Measurements from ENCODE around the gene HAT1.
"Not testable (repeated sequence)": the region's sequence is repeated elsewhere in the genome, so short reads cannot be mapped to it uniquely, and the experiment has no call there.

HAT1 gene

DNA sequence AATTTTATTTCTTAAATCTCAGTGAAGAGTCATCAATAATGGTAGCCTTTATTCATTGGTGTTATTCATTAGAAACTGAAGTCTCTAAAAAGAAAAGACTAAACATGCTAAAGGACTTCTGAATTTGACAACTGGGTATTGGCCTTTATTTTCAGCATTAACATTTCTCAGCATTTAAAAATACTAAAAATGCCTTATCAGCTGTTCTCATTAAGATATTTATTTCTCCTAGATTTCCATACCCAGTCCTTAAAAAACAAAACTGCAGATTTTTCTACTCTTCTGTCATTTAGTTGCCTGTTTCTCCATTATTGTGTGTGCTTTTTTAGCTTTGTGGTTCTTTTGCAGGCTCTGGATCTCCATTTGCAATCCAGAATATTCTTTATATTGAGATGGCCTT lies 46.2 kb downstream of the HAT1 start:
- Histone ChIP-seq H3K9me3 (ENCODE audit: control insufficient read depth, insufficient read depth, low read length) (no peaks in the 10 kb centered on the region), H3K4me1 (ENCODE audit: insufficient read depth, low read length) (no peaks in the 10 kb centered on the region), H3K36me3 (ENCODE audit: insufficient read depth, low read length) (peaks cover 7% of the 10 kb centered on the region), H3K9ac (ENCODE audit: low read depth, low read length) (no peak overlapping the region)

DNA sequence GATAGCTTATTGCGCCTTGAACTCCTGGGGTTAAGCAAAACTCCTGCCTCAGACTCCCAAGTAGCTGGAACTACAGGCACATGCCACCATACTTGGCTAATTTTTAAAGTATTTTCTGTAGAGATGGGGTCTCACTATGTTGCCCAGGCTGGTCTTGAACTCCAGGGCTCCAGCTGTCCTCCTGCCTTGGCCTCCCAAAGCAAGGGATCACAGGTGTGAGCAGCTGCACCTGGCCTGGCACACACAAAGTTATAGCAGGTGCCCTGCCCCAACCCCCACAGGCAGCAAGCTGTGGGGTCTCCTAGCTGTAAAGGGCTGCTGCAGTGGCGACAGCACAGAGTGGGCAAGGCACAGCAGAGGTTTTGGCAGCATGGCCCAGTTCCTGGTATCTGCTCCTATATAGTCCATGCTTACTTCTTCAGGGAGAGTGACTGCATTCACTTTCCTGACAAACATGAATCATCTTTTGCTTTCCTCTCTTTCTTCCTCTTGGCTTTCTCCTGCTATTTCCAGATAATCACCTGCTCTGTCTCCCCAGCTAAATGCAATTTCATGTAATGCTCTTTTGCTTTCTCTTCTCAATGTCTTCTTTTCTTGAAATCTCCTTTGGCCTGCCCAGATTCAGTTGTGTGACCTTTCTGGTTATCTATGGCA lies 50.2 kb downstream of the HAT1 start:
- Histone ChIP-seq H3K4me1 (ENCODE audit: insufficient read depth, low read length) (no peaks in the 10 kb centered on the region), H3K36me3 (ENCODE audit: insufficient read depth, low read length) (peaks cover 4% of the 10 kb centered on the region), H3K9me3 (ENCODE audit: control insufficient read depth, insufficient read depth, low read length) (no peaks in the 10 kb centered on the region), H3K9ac (ENCODE audit: low read depth, low read length) (no peak overlapping the region)

- no peak overlapping the region for H3K9ac ChIP-seq (ENCODE audit: low read depth, low read length)
- no peaks in the 10 kb centered on the region for H3K9me3 ChIP-seq (ENCODE audit: control insufficient read depth, insufficient read depth, low read length)
- no peaks in the 10 kb centered on the region for H3K4me1 ChIP-seq (ENCODE audit: insufficient read depth, low read length)
- H3K36me3 ChIP-seq (ENCODE audit: insufficient read depth, low read length) = peaks cover 7% of the 10 kb centered on the region
These were observed 56.8 kb downstream of the HAT1 start for GRCh38 chr2:171979103-171979502.

GRCh38 chr2:171983924-171984323 lies 61.7 kb downstream of the HAT1 start:
- not testable (repeated sequence) for H3K4me1 ChIP-seq (ENCODE audit: insufficient read depth, low read length); H3K9me3 ChIP-seq (ENCODE audit: control insufficient read depth, insufficient read depth, low read length); H3K36me3 ChIP-seq (ENCODE audit: insufficient read depth, low read length); H3K9ac ChIP-seq (ENCODE audit: low read depth, low read length)

DNA sequence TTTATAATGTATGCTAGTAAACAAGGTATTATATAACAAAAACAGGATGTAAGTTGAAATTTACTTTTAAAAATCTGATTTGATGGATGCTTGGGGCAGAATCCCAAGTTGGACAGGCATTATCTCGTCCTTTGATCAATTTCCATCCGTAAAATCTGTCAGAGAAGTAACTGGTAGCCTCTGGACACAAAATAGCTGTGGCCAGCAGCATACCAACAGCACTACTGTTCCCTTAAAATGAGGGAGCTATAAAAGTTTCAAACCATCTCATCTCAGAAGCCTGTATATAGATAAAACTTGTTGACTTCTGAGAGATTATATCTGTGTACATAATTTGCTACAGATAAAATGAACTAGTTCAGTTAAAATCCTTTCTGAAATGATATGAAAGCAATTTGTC lies 62.8 kb downstream of the HAT1 start:
- H3K4me1 ChIP-seq (ENCODE audit: insufficient read depth, low read length) = no peaks in the 10 kb centered on the region
- no peak overlapping the region for H3K9ac ChIP-seq (ENCODE audit: low read depth, low read length)
- H3K36me3 ChIP-seq (ENCODE audit: insufficient read depth, low read length) = no peaks in the 10 kb centered on the region
- H3K9me3 ChIP-seq (ENCODE audit: control insufficient read depth, insufficient read depth, low read length) = no peaks in the 10 kb centered on the region

- no peaks in the 10 kb centered on the region for H3K9me3 ChIP-seq (ENCODE audit: control insufficient read depth, insufficient read depth, low read length)
These were observed 64.5 kb downstream of the HAT1 start for GRCh38 chr2:171986778-171987177.

DNA sequence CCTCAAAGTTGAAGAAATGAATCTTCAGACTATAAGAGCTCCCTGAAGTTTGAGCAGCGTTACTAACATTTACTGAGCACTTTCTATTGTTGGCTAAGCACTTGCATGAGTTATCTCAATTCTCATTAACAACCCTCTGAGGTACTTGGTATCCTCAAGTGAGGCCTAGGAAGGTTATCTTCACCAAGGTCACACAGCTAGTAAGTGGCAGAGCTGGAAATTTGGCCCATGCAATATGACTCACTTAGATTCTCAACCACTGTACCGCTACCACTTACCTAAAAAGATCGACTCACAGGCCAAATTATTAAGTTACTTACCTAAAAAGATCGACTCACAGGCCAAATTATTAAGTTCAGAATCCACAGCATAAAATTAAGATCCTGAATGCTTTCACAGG lies 68.8 kb downstream of the HAT1 start:
- H3K4me1 ChIP-seq (ENCODE audit: insufficient read depth, low read length) = no peaks in the 10 kb centered on the region
- H3K36me3 ChIP-seq (ENCODE audit: insufficient read depth, low read length) = no peaks in the 10 kb centered on the region
- H3K9ac ChIP-seq (ENCODE audit: low read depth, low read length) = no peak overlapping the region
- no peaks in the 10 kb centered on the region for H3K9me3 ChIP-seq (ENCODE audit: control insufficient read depth, insufficient read depth, low read length)

More at GRCh38 chr2:171986778-171987177, 64.5 kb downstream of the HAT1 start:
- no peak overlapping the region for H3K9ac ChIP-seq (ENCODE audit: low read depth, low read length)
- no peaks in the 10 kb centered on the region for H3K36me3 ChIP-seq (ENCODE audit: insufficient read depth, low read length)
- H3K4me1 ChIP-seq (ENCODE audit: insufficient read depth, low read length) = no peaks in the 10 kb centered on the region

GRCh38 chr2:171995586-171995985 lies 73.3 kb downstream of the HAT1 start:
- H3K36me3 ChIP-seq (ENCODE audit: insufficient read depth, low read length) = no peaks in the 10 kb centered on the region
- H3K9ac ChIP-seq (ENCODE audit: low read depth, low read length) = no peak overlapping the region
- no peaks in the 10 kb centered on the region for H3K4me1 ChIP-seq (ENCODE audit: insufficient read depth, low read length)
- H3K9me3 ChIP-seq (ENCODE audit: control insufficient read depth, insufficient read depth, low read length) = no peaks in the 10 kb centered on the region

- Histone ChIP-seq H3K36me3 (ENCODE audit: insufficient read depth, low read length) (no peaks in the 10 kb centered on the region), H3K9ac (ENCODE audit: low read depth, low read length) (no peak overlapping the region), H3K9me3 (ENCODE audit: control insufficient read depth, insufficient read depth, low read length) (no peaks in the 10 kb centered on the region), H3K4me1 (ENCODE audit: insufficient read depth, low read length) (no peaks in the 10 kb centered on the region)
These were observed 73.8 kb downstream of the HAT1 start for GRCh38 chr2:171996021-171996420.

DNA sequence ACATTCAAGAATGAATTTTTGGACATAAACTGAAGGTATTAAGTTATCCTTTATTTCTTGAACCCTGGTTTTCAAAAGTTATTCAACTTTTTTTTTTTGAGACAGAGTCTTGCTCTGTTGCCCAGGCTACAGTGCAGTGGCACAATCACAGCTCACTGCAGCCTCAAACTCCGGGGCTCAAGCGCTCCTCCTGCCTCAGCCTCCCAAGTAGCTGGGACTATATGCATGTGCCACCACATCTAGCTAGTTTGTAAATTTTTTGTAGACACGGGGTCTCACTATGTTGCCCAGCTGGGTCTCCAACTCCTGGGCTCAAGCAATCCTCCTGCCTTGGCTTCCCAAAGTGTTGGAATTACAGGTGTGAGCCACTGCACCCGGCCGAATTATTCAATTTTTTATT lies 74.8 kb downstream of the HAT1 start:
- H3K4me1 ChIP-seq (ENCODE audit: insufficient read depth, low read length); H3K9me3 ChIP-seq (ENCODE audit: control insufficient read depth, insufficient read depth, low read length); H3K36me3 ChIP-seq (ENCODE audit: insufficient read depth, low read length); H3K9ac ChIP-seq (ENCODE audit: low read depth, low read length): not testable (repeated sequence)

GRCh38 chr2:171999161-171999560 lies 76.9 kb downstream of the HAT1 start:
- H3K9me3 ChIP-seq (ENCODE audit: control insufficient read depth, insufficient read depth, low read length) = no peaks in the 10 kb centered on the region
- no peaks in the 10 kb centered on the region for H3K36me3 ChIP-seq (ENCODE audit: insufficient read depth, low read length)
- no peaks in the 10 kb centered on the region for H3K4me1 ChIP-seq (ENCODE audit: insufficient read depth, low read length)
- H3K9ac ChIP-seq (ENCODE audit: low read depth, low read length) = peak overlapping the region; percentile 68

- H3K36me3 ChIP-seq (ENCODE audit: insufficient read depth, low read length) = no peaks in the 10 kb centered on the region
- H3K4me1 ChIP-seq (ENCODE audit: insufficient read depth, low read length) = no peaks in the 10 kb centered on the region
- H3K9ac ChIP-seq (ENCODE audit: low read depth, low read length) = peak within 1 kb of the TSS; percentile 68
- H3K9me3 ChIP-seq (ENCODE audit: control insufficient read depth, insufficient read depth, low read length) = no peaks in the 10 kb centered on the region
These were observed 77.6 kb downstream of the HAT1 start, which contains the start of gene METAP1D for GRCh38 chr2:171999604-172000469. METAP1D (plus strand) TSS chr2:171999953; CDS start chr2:171999970, 17 bp downstream.

GRCh38 chr2:172000696-172001361 lies 78.6 kb downstream of the HAT1 start:
- peak overlapping the region; percentile 68; the same call in 1 of the 2 replicates for H3K9ac ChIP-seq (ENCODE audit: low read depth, low read length)
- no peaks in the 10 kb centered on the region for H3K4me1 ChIP-seq (ENCODE audit: insufficient read depth, low read length)
- no peaks in the 10 kb centered on the region for H3K9me3 ChIP-seq (ENCODE audit: control insufficient read depth, insufficient read depth, low read length)
- no peaks in the 10 kb centered on the region for H3K36me3 ChIP-seq (ENCODE audit: insufficient read depth, low read length)

- Histone ChIP-seq H3K9me3 (ENCODE audit: control insufficient read depth, insufficient read depth, low read length) (no peaks in the 10 kb centered on the region), H3K4me1 (ENCODE audit: insufficient read depth, low read length) (peaks cover 3% of the 10 kb centered on the region; the same call in 1 of the 2 replicates), H3K9ac (ENCODE audit: low read depth, low read length) (no peak overlapping the region), H3K36me3 (ENCODE audit: insufficient read depth, low read length) (no peaks in the 10 kb centered on the region)
These were observed 85.1 kb downstream of the HAT1 start for GRCh38 chr2:172007372-172007771.
